MCF 10A (cell line): Measurements from ENCODE around the gene ARHGEF3. TPM values are rescaled to one million over a fixed set of nuclear protein-coding genes. Genes with fewer than 3 reads are reported as not detected.

Experiments
- BruUV-seq: library from RNA; stranded (reverse); fragments of 400-500 nt; replicated peaks from 2 replicates; lab custom pipeline; 2021; lab: Mats Ljungman, UMichigan
- CTCF ChIA-PET: fragments of 300-600 bp; sonication (Branson Sonifier 250); formaldehyde crosslinking; extraction: SDS; loops from one replicate; lab custom pipeline; 2021; ENCODE audit warnings: antibody characterized with exemption, inconsistent platforms; lab: Yijun Ruan, JAX
- POLR2A ChIA-PET: fragments of 300-600, 350-650 bp; sonication (Branson Sonifier 250); formaldehyde crosslinking; extraction: SDS; loops from one replicate; lab custom pipeline; 2020; ENCODE audit warnings: antibody characterized with exemption, inconsistent platforms; lab: Yijun Ruan, JAX
- DNase-seq: peaks from one replicate; pipeline ENCODE4 v3.0.0-alpha.2; 2018; ENCODE audit not compliant: unreplicated experiment
- H3K27ac Mint-ChIP-seq: one replicate; pipeline ENCODE4 v1.8.0; 2022; ENCODE audit warnings: mild to moderate bottlenecking, low read depth, mixed read lengths; ENCODE audit not compliant: unreplicated experiment
- H3K27me3 Mint-ChIP-seq: one replicate; pipeline ENCODE4 v1.8.0; 2022; ENCODE audit warnings: mixed read lengths; ENCODE audit not compliant: insufficient read depth, unreplicated experiment
- H3K36me3 Mint-ChIP-seq: one replicate; pipeline ENCODE4 v1.8.0; 2022; ENCODE audit warnings: mild to moderate bottlenecking, moderate library complexity, mixed read lengths; ENCODE audit not compliant: insufficient read depth, unreplicated experiment
- H3K4me1 Mint-ChIP-seq: one replicate; pipeline ENCODE4 v1.8.0; 2022; ENCODE audit warnings: mixed read lengths; ENCODE audit not compliant: insufficient read depth, unreplicated experiment
- H3K4me3 Mint-ChIP-seq: one replicate; pipeline ENCODE4 v1.8.0; 2022; ENCODE audit warnings: mild to moderate bottlenecking, moderate library complexity, mixed read lengths; ENCODE audit not compliant: unreplicated experiment
- H3K9me3 Mint-ChIP-seq: one replicate; pipeline ENCODE4 v1.8.0; 2022; ENCODE audit warnings: mixed read lengths; ENCODE audit not compliant: unreplicated experiment
- CTCF ChIP-seq: fragments of 200-600 bp; IDR thresholded peaks from one replicate; pipeline ENCODE4 v1.8.0; 2022; ENCODE audit warnings: antibody characterized with exemption, mild to moderate bottlenecking; ENCODE audit not compliant: unreplicated experiment
- intact Hi-C: fragments of 100-400 bp; cut with micrococcal nuclease; formaldehyde crosslinking; loops from 2 replicates; pipeline ENCODE4 v1.14.1; 2022
- total RNA-seq: library from RNA; stranded (reverse); gene quantifications from 2 replicates; pipeline ENCODE4 v1.2.3, GENCODE V29; 2022

Gene ARHGEF3
- total RNA-seq, 1 experiment from 2014 or later, result 10.6 TPM

GRCh38 chr3:56706629-56707028 lies 95.1 kb downstream of the ARHGEF3 start:
- intact Hi-C loops, result loop anchor here (10.0 kb wide), 1 partner anchor 368 kb away; no protein-coding TSS in a partner anchor
- CTCF ChIA-PET, result interaction anchor here (5.9 to 7.4 kb wide), 2 partner anchors 94 to 282 kb away, joined by 197 to 234 read pairs; partner anchors contain the start of gene ARHGEF3

GRCh38 chr3:56704706-56705105 lies 97.0 kb downstream of the ARHGEF3 start:
- H3K27ac Mint-ChIP-seq, result no peak overlapping the region
- H3K36me3 Mint-ChIP-seq, result no peaks in the 10 kb centered on the region
- POLR2A ChIA-PET, result interaction anchor here (1.5 to 3.0 kb wide), 3 partner anchors 54 to 285 kb away, joined by 6 to 20 read pairs (median 9); no protein-coding TSS in a partner anchor
- BruUV-seq, result no TSS peak
- TF ChIP-seq CTCF, result no peak
- no peak overlapping the region for H3K4me3 Mint-ChIP-seq
- CTCF ChIA-PET, result interaction anchor here (0.6 to 7.4 kb wide), 7 partner anchors 10 to 284 kb away, joined by 3 to 234 read pairs (median 5); partner anchors contain the start of gene ARHGEF3
- H3K27me3 Mint-ChIP-seq, result no peaks in the 10 kb centered on the region
- H3K9me3 Mint-ChIP-seq, result no peaks in the 10 kb centered on the region
- intact Hi-C loops, result loop anchor here (5.0 to 10.0 kb wide), 2 partner anchors 370 to 518 kb away; no protein-coding TSS in a partner anchor
- no peak for DNase-seq
- no peaks in the 10 kb centered on the region for H3K4me1 Mint-ChIP-seq

More at GRCh38 chr3:56706629-56707028, 95.1 kb downstream of the ARHGEF3 start:
- POLR2A ChIA-PET, result no interaction called here
- TF ChIP-seq CTCF, result no peak
- H3K4me3 Mint-ChIP-seq, result no peak overlapping the region
- H3K4me1 Mint-ChIP-seq, result no peaks in the 10 kb centered on the region
- no peaks in the 10 kb centered on the region for H3K27me3 Mint-ChIP-seq
- no TSS peak for BruUV-seq
- no peak overlapping the region for H3K27ac Mint-ChIP-seq
- no peak for DNase-seq
- no peaks in the 10 kb centered on the region for H3K36me3 Mint-ChIP-seq
- no peaks in the 10 kb centered on the region for H3K9me3 Mint-ChIP-seq

GRCh38 chr3:56702490-56703315 lies 99.0 kb downstream of the ARHGEF3 start:
- H3K27me3 Mint-ChIP-seq, result no peaks in the 10 kb centered on the region
- ChIA-PET POLR2A (interaction anchor here (0.9 to 3.3 kb wide), 4 partner anchors 10 to 287 kb away, joined by 4 to 22 read pairs (median 14); partner anchors contain the start of gene ARHGEF3), CTCF (interaction anchor here (0.5 to 7.4 kb wide), 37 partner anchors 8 to 945 kb away, joined by 3 to 234 read pairs (median 4); partner anchors contain the start of gene ARHGEF3)
- no peak overlapping the region for H3K27ac Mint-ChIP-seq
- DNase-seq, result peak; percentile 77
- no peaks in the 10 kb centered on the region for H3K36me3 Mint-ChIP-seq
- no peak overlapping the region for H3K4me3 Mint-ChIP-seq
- no peaks in the 10 kb centered on the region for H3K4me1 Mint-ChIP-seq
- BruUV-seq, result no TSS peak
- TF ChIP-seq CTCF, result peak; percentile 75
- intact Hi-C loops, result loop anchor here (1.0 to 10.0 kb wide), 4 partner anchors 97 to 520 kb away; no protein-coding TSS in a partner anchor
- no peaks in the 10 kb centered on the region for H3K9me3 Mint-ChIP-seq

GRCh38 chr3:56700151-56700550 lies 101.6 kb downstream of the ARHGEF3 start:
- intact Hi-C loops, result loop anchor here (5.0 to 10.0 kb wide), 2 partner anchors 375 to 522 kb away; no protein-coding TSS in a partner anchor
- Mint-ChIP-seq H3K36me3 (no peaks in the 10 kb centered on the region), H3K27ac (no peak overlapping the region), H3K4me3 (no peak overlapping the region), H3K9me3 (no peaks in the 10 kb centered on the region), H3K27me3 (no peaks in the 10 kb centered on the region), H3K4me1 (no peaks in the 10 kb centered on the region)
- POLR2A ChIA-PET, result interaction anchor here (3.3 kb wide), 1 partner anchor 99 kb away, joined by 22 read pairs; the partner anchor contains the start of gene ARHGEF3
- no peak for DNase-seq
- TF ChIP-seq CTCF, result no peak
- no TSS peak for BruUV-seq
- CTCF ChIA-PET, result interaction anchor here (0.6 to 7.4 kb wide), 6 partner anchors 15 to 469 kb away, joined by 3 to 234 read pairs (median 7); partner anchors contain the start of gene ARHGEF3
